C4-2B (cell line): ENCODE results near the gene PIGU.

ENCODE experiments used
- CTCF ChIP-seq: fragments of 450-650 bp; conservative IDR thresholded peaks from 2 replicates; pipeline ENCODE4 v1.5.1; 2017; ENCODE audit warnings: mild to moderate bottlenecking
- ZFX ChIP-seq: fragments of 450-650 bp; IDR thresholded peaks from 2 replicates; pipeline ENCODE4 v1.6.1; 2017

- no peak for TF ChIP-seq CTCF
- TF ChIP-seq ZFX = no peak
Observed at GRCh38 chr20:34651200-34651599, 25.7 kb downstream of the PIGU start.
